Measurements from ENCODE around the gene RAB15. TPM values are rescaled to one million over a fixed set of nuclear protein-coding genes. Genes with fewer than 3 reads are reported as not detected.

The RAB15 gene
- total and polyA plus RNA-seq, 2 of the 8 experiments (the other 6 are each of a cell fraction or from before 2014, with no cell fraction given) = 38.8 to 58.1 TPM

DNA sequence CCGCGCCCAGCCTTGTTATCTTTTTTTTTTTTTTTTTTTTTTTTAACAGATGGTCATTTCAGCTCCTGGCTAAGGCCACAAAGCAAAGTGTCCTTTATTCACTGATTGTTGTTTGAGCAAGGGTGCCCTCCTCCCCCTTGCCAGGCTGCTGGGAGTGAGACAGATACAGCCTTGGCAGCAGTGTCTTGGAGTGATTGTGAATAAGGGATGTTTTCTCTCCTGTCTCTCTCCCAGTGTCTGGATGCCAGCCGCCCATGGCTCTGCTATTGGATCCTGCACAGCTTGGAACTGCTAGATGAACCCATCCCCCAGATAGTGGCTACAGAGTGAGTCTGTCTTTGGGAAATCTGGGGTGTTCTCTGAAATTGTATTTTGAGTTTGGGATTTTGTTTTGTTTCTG, 43.3 kb upstream of the RAB15 start:
- no peak overlapping the region for H2BK15ac ChIP-seq (ENCODE audit: low read length)
- H3K4ac ChIP-seq (replicated peaks; ENCODE audit: insufficient read length, low read depth, low read length) = no peak overlapping the region
- H3K27me3 ChIP-seq (replicated peaks in 1 of 4; ENCODE audit: control insufficient read depth in 3 of 4, extremely low read depth in 1 of 4, insufficient read depth in 3 of 4, low read length in 3 of 4) = no peaks in the 10 kb centered on the region
- H4K5ac ChIP-seq (ENCODE audit: insufficient read length, low read depth, low read length) = no peak overlapping the region
- POLR2A ChIA-PET (ENCODE audit: partially characterized antibody) = interaction anchor here (2.6 kb wide), 1 partner anchor 29 kb away, joined by 10 read pairs; the partner anchor contains the start of gene FNTB
- H3K4me1 ChIP-seq (replicated peaks in 1 of 4; ENCODE audit: control insufficient read depth in 3 of 4, insufficient read depth in 4 of 4, low read length in 3 of 4) = no peaks in the 10 kb centered on the region
- H3K9ac ChIP-seq (replicated peaks in 1 of 4; ENCODE audit: extremely low read depth in 1 of 4, low read depth in 3 of 4, low read length in 3 of 4) = no peak overlapping the region
- no peak overlapping the region for H3K14ac ChIP-seq (ENCODE audit: insufficient read length)
- no peak overlapping the region for H2BK5ac ChIP-seq (ENCODE audit: low read depth, low read length)
- no peak overlapping the region for H3K23ac ChIP-seq (ENCODE audit: insufficient read length)
- H3K36me3 ChIP-seq (ENCODE audit: control insufficient read depth in 2 of 4, insufficient read depth in 4 of 4, low read length in 3 of 4) = peaks cover 0 to 5% (median 0%) of the 10 kb centered on the region in 4 experiments; a peak in 2 of 8 replicates
- H2AK5ac ChIP-seq (ENCODE audit: low read depth, low read length) = no peak overlapping the region
- H2BK12ac ChIP-seq (ENCODE audit: low read depth, low read length) = no peak overlapping the region
- WGBS, 2 experiments (ENCODE audit: extremely low coverage in 1 of 2, insufficient coverage in 1 of 2, insufficient read length in 1 of 2, insufficient replicate concordance in 2 of 2, low coverage in 1 of 2, low lambda C conversion rate in 2 of 2, missing lambda C conversion rate in 1 of 2) = 81% methylated on average over 3 of the region's 3 CpGs; no CpG with 5 or more reads in 1 of the 2 experiments
- H3K9me3 ChIP-seq (ENCODE audit: insufficient read depth in 2 of 2, low read depth in 1 of 2, low read length in 1 of 2) = no peaks in the 10 kb centered on the region
- H3K23me2 ChIP-seq (ENCODE audit: low read depth, low read length) = no peaks in the 10 kb centered on the region
- no peaks in the 10 kb centered on the region for H3K79me2 ChIP-seq (ENCODE audit: control insufficient read depth in 1 of 2, insufficient read depth in 2 of 2, low read length in 2 of 2)
- H2BK120ac ChIP-seq (replicated peaks; ENCODE audit: low read depth, low read length) = no peak overlapping the region
- H4K8ac ChIP-seq (ENCODE audit: extremely low read depth, insufficient read depth, low read length) = no peak overlapping the region
- no peak for FAIRE-seq
- no peak overlapping the region for H2BK20ac ChIP-seq (ENCODE audit: low read length)
- DNase-seq (ENCODE audit: low read depth in 1 of 2, low spot score in 2 of 2) = no peak
- no peak overlapping the region for H4K91ac ChIP-seq (replicated peaks; ENCODE audit: insufficient read length, low read length)
- no peaks in the 10 kb centered on the region for H3K79me1 ChIP-seq (ENCODE audit: low read depth, low read length)
- CTCF ChIA-PET (ENCODE audit: partially characterized antibody) = interaction anchor here (0.6 to 1.8 kb wide), 8 partner anchors 9 to 570 kb away, joined by 3 to 12 read pairs (median 4); no protein-coding TSS in a partner anchor
- no peak overlapping the region for H3K27ac ChIP-seq (ENCODE audit: low read depth, low read length)
- no peaks in the 10 kb centered on the region for H4K20me1 ChIP-seq (replicated peaks in 1 of 2; ENCODE audit: control insufficient read depth in 1 of 2, insufficient read depth in 2 of 2, low read length in 2 of 2)
- H3K4me2 ChIP-seq (ENCODE audit: insufficient read depth in 1 of 2, low read depth in 2 of 2, low read length in 2 of 2) = no peak overlapping the region
- no peak overlapping the region for H3K18ac ChIP-seq (ENCODE audit: extremely low read depth, low read length)
- no peak overlapping the region for H3K4me3 ChIP-seq (ENCODE audit: extremely low read depth in 1 of 4, insufficient read depth in 2 of 4, low read depth in 3 of 4, low read length in 4 of 4)
- no peak overlapping the region for H3K56ac ChIP-seq (replicated peaks; ENCODE audit: insufficient read length, low read depth, low read length)
- no peak overlapping the region for H2AFZ ChIP-seq (ENCODE audit: low read length)
- no peak for TF ChIP-seq CHD2 (IDR thresholded peaks at IDR 0.05; ENCODE audit: low read length)
- TF ChIP-seq CHD1 (IDR thresholded peaks at IDR 0.05; ENCODE audit: low read depth, low read length) = no peak
- no peak for TF ChIP-seq POLR2A (IDR thresholded peaks at IDR 0.05; ENCODE audit: control extremely low read depth in 1 of 2, low read depth in 2 of 2, low read length in 2 of 2)
- no peak for TF ChIP-seq KDM1A (IDR thresholded peaks at IDR 0.05; ENCODE audit: borderline replicate concordance, low read length)

All from H1 (cell line).